CD14-positive monocyte (primary cell): ENCODE data around the gene DRC1. TPM values are rescaled to one million over a fixed set of nuclear protein-coding genes. Genes with fewer than 3 reads are reported as not detected.
A peak's percentile ranks its signal among the peaks of the same experiment; 100 is the strongest.

Experiments used
- DNase-seq, 3 donors: peaks; one replicate each; pipeline ENCODE4 v3.0.0-alpha.2; 2011 to 2022
- H2AFZ ChIP-seq: 2 replicates; pipeline ENCODE4 v1.6.0; 2012; ENCODE audit warnings: mild to moderate bottlenecking, low read depth, low read length, inconsistent platforms; ENCODE audit not compliant: insufficient read depth, poor library complexity, severe bottlenecking
- H3K27ac ChIP-seq, 2 donors: 1 replicate in 1 of 2; 2 replicates in 1 of 2; pipeline ENCODE4 v1.5.1; 2012 to 2013; ENCODE audit warnings: low read length in 2 of 2, control low read depth in 1 of 2, inconsistent platforms in 1 of 2, low read depth in 1 of 2, mild to moderate bottlenecking in 1 of 2
- H3K27me3 ChIP-seq, 2 donors: one replicate each; pipeline versions ENCODE4 v1.6.0 to v1.6.1; 2011 to 2013; ENCODE audit warnings: low read length in 2 of 2; ENCODE audit not compliant: control insufficient read depth in 2 of 2, insufficient read depth in 2 of 2
- H3K36me3 ChIP-seq, 2 donors: replicated peaks in 1 of 2; 1 replicate in 1 of 2; 2 replicates in 1 of 2; pipeline versions ENCODE4 v1.5.1 to v1.6.1; 2012 to 2013; ENCODE audit warnings: low read length in 2 of 2, control low read depth in 1 of 2, inconsistent platforms in 1 of 2, mild to moderate bottlenecking in 1 of 2; ENCODE audit not compliant: insufficient read depth in 2 of 2, control insufficient read depth in 1 of 2
- H3K4me1 ChIP-seq, 2 donors: 1 replicate in 1 of 2; 2 replicates in 1 of 2; pipeline versions ENCODE4 v1.5.1 to v1.6.1; 2012 to 2013; ENCODE audit warnings: low read length in 2 of 2, control low read depth in 1 of 2, inconsistent platforms in 1 of 2, mild to moderate bottlenecking in 1 of 2, moderate library complexity in 1 of 2; ENCODE audit not compliant: insufficient read depth in 2 of 2, control insufficient read depth in 1 of 2
- H3K4me2 ChIP-seq: replicated peaks from 2 replicates; pipeline ENCODE3; 2012; ENCODE audit warnings: low read length, moderate library complexity, mild to moderate bottlenecking; ENCODE audit not compliant: poor library complexity, severe bottlenecking; ENCODE audit errors: extremely low read depth
- H3K4me3 ChIP-seq, 3 experiments: fragments of 200-600 bp in 1 of 3; sonication (generic) in 1 of 3; replicated peaks in 1 of 3; 1 replicate in 2 of 3; 2 replicates in 1 of 3; pipeline ENCODE4 v1.5.1; 2011 to 2013; ENCODE audit warnings: low read length in 3 of 3, mild to moderate bottlenecking in 3 of 3, control low read depth in 2 of 3, low read depth in 2 of 3, inconsistent platforms in 1 of 3, moderate library complexity in 1 of 3
- H3K79me2 ChIP-seq: 2 replicates; pipeline ENCODE4 v1.6.0; 2012; ENCODE audit warnings: mild to moderate bottlenecking, control low read depth, inconsistent platforms, low read length, moderate library complexity; ENCODE audit not compliant: insufficient read depth
- H3K9ac ChIP-seq: 2 replicates; pipeline ENCODE4 v1.6.0; 2017; ENCODE audit warnings: low read length, mild to moderate bottlenecking; ENCODE audit not compliant: insufficient read depth, poor library complexity, severe bottlenecking
- H3K9me3 ChIP-seq, 2 donors: replicated peaks in 1 of 2; 1 replicate in 1 of 2; 2 replicates in 1 of 2; pipeline versions ENCODE4 v1.5.1 to v1.6.1; 2012 to 2013; ENCODE audit warnings: low read length in 2 of 2, control low read depth in 1 of 2; ENCODE audit not compliant: control insufficient read depth in 1 of 2, insufficient read depth in 1 of 2
- H4K20me1 ChIP-seq: 2 replicates; pipeline ENCODE4 v1.6.0; 2012; ENCODE audit warnings: mild to moderate bottlenecking, low read length, control low read depth, moderate library complexity; ENCODE audit not compliant: insufficient read depth
- H3K27ac Mint-ChIP-seq, 7 donors: one replicate each; pipeline ENCODE4 v1.8.0; 2020; ENCODE audit warnings: mild to moderate bottlenecking in 7 of 7, mixed read lengths in 7 of 7, moderate library complexity in 6 of 7, inconsistent platforms in 2 of 7
- H3K27me3 Mint-ChIP-seq, 3 donors: one replicate each; pipeline ENCODE4 v1.8.0; 2021 to 2022; ENCODE audit warnings: low read depth in 3 of 3, mild to moderate bottlenecking in 3 of 3, mixed read lengths in 3 of 3, moderate library complexity in 3 of 3, inconsistent platforms in 1 of 3
- H3K36me3 Mint-ChIP-seq, 2 donors: one replicate each; pipeline ENCODE4 v1.8.0; 2020; ENCODE audit warnings: mixed read lengths in 2 of 2, inconsistent platforms in 1 of 2, mild to moderate bottlenecking in 1 of 2
- H3K4me1 Mint-ChIP-seq: one replicate; pipeline ENCODE4 v1.8.0; 2020; ENCODE audit warnings: mild to moderate bottlenecking, mixed read lengths
- H3K4me3 Mint-ChIP-seq, 2 donors: one replicate each; pipeline ENCODE4 v1.8.0; 2020; ENCODE audit warnings: mild to moderate bottlenecking in 2 of 2, mixed read lengths in 2 of 2, moderate library complexity in 1 of 2
- H3K9me3 Mint-ChIP-seq, 7 donors: one replicate each; pipeline ENCODE4 v1.8.0; 2020 to 2022; ENCODE audit warnings: mixed read lengths in 7 of 7, mild to moderate bottlenecking in 6 of 7, moderate library complexity in 6 of 7, inconsistent platforms in 2 of 7
- WGBS: methylation state at CpG from one replicate; pipeline ENCODE4 v1.1.5; 2013; ENCODE audit warnings: missing lambda C conversion rate; ENCODE audit not compliant: insufficient coverage; 5-methylcytosine and 5-hydroxymethylcytosine counted together
- intact Hi-C, 2 donors: fragments of 100-400 bp; cut with micrococcal nuclease; formaldehyde crosslinking; loops; one replicate each; pipeline versions ENCODE4 v1.15.0 to v1.15.1; 2023
- polyA plus RNA-seq, 3 donors: library from polyadenylated mRNA; depleted of rRNA in 1 of 3; unstranded in 2 of 3; stranded (reverse) in 1 of 3; fragments of 300-500 nt in 2 of 3; fragments of >200 nt in 1 of 3; fragmentation: Illumina TruSeq in 2 of 3; gene quantifications; 1 replicate in 2 of 3; 2 replicates in 1 of 3; pipeline ENCODE4 v1.2.3, GENCODE V29; 2012 to 2021
- TF ChIP-seq, protein P1 (sequence below): fragments of 200-600 bp; IDR thresholded peaks from one replicate; pipeline ENCODE4 v1.8.0; 2022; ENCODE audit warnings: antibody characterized with exemption, mild to moderate bottlenecking

Gene DRC1
- polyA plus RNA-seq, 3 donors, result not detected

DNA sequence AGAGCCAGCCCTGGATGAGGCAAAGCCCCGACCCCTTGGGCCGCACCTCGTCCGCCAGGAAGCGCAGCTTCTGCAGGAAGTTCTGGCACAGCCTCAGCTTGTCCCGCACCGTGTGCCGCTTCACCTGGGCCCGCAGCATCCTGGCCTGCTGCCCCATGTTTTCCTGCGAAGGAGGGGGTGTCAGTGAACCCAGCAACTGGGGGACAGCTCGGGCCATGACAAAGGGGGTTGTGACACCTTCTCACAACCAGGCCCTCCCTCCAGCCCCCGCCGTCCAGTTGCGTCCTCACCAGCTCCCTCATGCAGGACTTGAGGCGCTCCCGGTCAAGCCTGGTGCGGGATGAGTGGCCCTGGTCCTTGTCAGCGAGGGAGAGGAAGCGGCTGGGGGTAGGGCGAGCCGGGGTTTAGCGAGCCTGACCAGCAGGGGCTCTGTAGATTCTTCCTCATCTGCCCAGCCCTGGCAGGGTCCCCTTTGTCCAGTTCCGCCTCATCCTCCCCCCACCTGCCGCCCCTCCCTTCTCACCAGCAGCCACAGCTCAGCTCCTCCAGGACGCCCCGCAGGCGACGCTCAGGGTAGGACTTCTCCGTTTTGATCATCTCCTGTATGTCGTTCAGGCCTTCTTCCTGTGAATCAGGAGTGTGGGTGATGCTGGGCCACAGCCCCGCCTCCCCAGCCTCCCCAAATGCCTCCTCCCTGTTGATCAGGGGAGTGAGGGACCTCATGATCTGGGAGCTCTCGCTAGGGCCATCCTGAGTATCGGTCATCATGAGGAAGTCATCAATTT, 75.6 kb downstream of the DRC1 start:
- 51% methylated on average over 13 of the region's 33 CpGs for WGBS
- Mint-ChIP-seq H3K36me3 (no peaks in the 10 kb centered on the region), H3K4me1 (peaks cover 6% of the 10 kb centered on the region), H3K27ac (peak overlapping the region in 1 of 7 donors; percentile 30), H3K27me3 (peaks cover 2 to 8% (median 6%) of the 10 kb centered on the region in 3 donors), H3K9me3 (peaks cover 0 to 1% (median 0%) of the 10 kb centered on the region in 7 donors), H3K4me3 (peak overlapping the region; percentile 4 to 69)
- Histone ChIP-seq H3K4me1 (peaks cover 5 to 8% of the 10 kb centered on the region in 2 donors), H3K27ac (no peak overlapping the region), H3K79me2 (no peaks in the 10 kb centered on the region), H3K27me3 (no peaks in the 10 kb centered on the region), H2AFZ (peak overlapping the region; percentile 65), H3K4me2 (peak overlapping the region; percentile 21), H3K9ac (no peak overlapping the region), H4K20me1 (no peaks in the 10 kb centered on the region), H3K9me3 (no peaks in the 10 kb centered on the region), H3K36me3 (no peaks in the 10 kb centered on the region), H3K4me3 (no peak overlapping the region)
- TF ChIP-seq, protein P1, sequence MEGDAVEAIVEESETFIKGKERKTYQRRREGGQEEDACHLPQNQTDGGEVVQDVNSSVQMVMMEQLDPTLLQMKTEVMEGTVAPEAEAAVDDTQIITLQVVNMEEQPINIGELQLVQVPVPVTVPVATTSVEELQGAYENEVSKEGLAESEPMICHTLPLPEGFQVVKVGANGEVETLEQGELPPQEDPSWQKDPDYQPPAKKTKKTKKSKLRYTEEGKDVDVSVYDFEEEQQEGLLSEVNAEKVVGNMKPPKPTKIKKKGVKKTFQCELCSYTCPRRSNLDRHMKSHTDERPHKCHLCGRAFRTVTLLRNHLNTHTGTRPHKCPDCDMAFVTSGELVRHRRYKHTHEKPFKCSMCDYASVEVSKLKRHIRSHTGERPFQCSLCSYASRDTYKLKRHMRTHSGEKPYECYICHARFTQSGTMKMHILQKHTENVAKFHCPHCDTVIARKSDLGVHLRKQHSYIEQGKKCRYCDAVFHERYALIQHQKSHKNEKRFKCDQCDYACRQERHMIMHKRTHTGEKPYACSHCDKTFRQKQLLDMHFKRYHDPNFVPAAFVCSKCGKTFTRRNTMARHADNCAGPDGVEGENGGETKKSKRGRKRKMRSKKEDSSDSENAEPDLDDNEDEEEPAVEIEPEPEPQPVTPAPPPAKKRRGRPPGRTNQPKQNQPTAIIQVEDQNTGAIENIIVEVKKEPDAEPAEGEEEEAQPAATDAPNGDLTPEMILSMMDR, result no peak
- intact Hi-C loops, result no loop called here
- DNase-seq, result no peak

DNA sequence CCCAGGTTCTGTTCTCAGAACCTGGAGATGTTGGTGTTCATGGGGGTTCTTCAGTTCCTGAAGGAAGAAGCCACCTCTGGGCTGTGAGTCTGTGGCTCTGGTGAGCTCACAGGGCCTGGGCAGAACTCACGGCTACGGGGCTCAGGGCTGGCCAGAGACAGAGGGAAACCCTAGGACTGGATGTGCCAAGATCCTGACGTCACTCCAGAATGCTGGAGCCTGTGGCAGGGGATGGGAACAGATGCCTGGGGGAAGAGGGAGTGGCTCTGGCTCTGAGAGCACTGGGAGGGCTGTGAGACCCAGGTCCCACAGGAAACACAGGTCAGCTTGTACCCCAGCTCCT, 76.2 kb downstream of the DRC1 start, which contains the start of gene OTOF:
OTOF (minus strand) TSS at position 214 of the 343 bp plus-strand sequence.
- Histone ChIP-seq H3K4me2 (peak within 1 kb of the TSS; percentile 21), H2AFZ (peak within 1 kb of the TSS; percentile 65), H3K27me3 (no peaks in the 10 kb centered on the region), H3K4me1 (peaks cover 5 to 8% of the 10 kb centered on the region in 2 donors), H3K4me3 (no peak within 1 kb of the TSS), H3K27ac (no peak within 1 kb of the TSS), H3K36me3 (no peaks in the 10 kb centered on the region), H3K9me3 (no peaks in the 10 kb centered on the region), H3K79me2 (no peaks in the 10 kb centered on the region), H4K20me1 (no peaks in the 10 kb centered on the region), H3K9ac (no peak within 1 kb of the TSS)
- Mint-ChIP-seq H3K4me1 (peaks cover 6% of the 10 kb centered on the region), H3K27me3 (peaks cover 4 to 8% (median 8%) of the 10 kb centered on the region in 3 donors), H3K9me3 (peaks cover 0 to 3% (median 0%) of the 10 kb centered on the region in 7 donors), H3K4me3 (peak within 1 kb of the TSS; percentile 4 to 69), H3K36me3 (no peaks in the 10 kb centered on the region), H3K27ac (peak within 1 kb of the TSS in 1 of 7 donors; percentile 30)
- TF ChIP-seq, protein P1, result no peak
- 86% methylated on average over 2 of the region's 3 CpGs for WGBS
- intact Hi-C loops, result no loop called here
- DNase-seq, result no peak
